Glomerular visceral epithelial cell (primary cell): ENCODE results near the gene CACNA1G.

Experiments used
- DNase-seq: peaks from one replicate; pipeline ENCODE4 v3.0.0-alpha.2; 2016; ENCODE audit errors: extremely low spot score

Gene CACNA1G

GRCh38 chr17:50588391-50589049, 28.0 kb downstream of the CACNA1G start:
- no peak for DNase-seq

DNA sequence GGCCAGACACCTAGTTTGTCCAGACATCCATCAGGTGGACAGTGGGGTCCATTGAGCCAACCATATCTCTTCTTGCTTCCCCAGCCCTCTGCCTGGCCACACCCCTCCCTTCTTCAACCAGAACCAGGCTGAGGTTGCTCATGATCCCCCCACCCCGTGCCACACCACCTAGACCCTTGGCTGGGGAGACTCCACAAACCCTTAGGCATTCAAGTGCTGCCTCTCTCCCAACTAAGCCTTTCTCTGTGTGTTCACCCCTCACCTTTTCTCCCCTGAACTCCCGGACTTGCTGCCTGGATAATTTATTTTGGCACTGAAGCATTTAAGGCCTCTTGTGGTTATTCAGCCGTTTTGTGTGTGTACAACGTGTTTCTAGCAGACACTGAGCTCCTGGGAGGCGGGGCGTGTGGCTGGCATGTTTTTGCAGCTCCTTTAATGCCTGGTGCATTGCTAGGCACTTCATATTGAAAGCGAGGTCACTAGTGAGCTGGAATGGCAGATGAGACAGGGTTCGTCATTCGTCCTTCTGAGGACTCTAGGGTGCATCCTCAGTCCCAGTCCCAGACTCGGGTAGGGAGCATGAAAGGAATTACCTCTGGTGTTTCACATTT, 28.7 kb downstream of the CACNA1G start:
- no peak for DNase-seq

DNA sequence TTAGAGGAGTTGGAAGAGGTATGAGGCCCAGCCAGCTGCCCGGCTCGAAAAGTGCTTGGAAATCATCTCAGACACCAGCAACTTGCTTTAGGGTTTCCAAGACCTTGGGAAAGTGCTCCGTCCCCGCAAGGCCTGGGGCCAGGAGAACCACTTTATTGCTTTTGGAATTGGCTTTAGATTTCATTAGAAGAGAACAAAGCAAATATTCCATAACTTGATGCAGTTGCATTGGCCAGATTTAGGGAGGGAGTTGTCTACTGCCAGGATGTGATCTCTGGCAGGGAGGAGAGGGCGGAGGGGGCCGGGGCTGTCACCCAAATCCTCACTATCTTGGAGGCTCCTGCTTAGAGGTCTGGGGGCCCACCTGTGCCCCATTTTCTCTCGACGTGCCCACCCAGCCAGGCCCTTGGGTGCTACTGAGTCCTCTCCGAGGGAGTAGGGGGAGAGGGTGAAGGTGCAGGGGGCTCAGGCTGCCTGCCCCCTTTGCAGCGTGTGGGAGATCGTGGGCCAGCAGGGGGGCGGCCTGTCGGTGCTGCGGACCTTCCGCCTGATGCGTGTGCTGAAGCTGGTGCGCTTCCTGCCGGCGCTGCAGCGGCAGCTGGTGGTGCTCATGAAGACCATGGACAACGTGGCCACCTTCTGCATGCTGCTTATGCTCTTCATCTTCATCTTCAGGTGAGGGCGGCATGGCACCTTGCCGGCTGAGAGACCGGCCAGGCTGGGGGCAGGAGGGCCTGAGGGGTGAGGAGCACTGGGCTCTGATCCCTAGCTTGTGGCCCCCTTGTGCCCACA, 30.6 kb downstream of the CACNA1G start:
- DNase-seq: no peak

GRCh38 chr17:50593321-50593720, 32.8 kb downstream of the CACNA1G start:
- no peak for DNase-seq

- no peak for DNase-seq
Observed at GRCh38 chr17:50594128-50594823, 33.8 kb downstream of the CACNA1G start.

DNA sequence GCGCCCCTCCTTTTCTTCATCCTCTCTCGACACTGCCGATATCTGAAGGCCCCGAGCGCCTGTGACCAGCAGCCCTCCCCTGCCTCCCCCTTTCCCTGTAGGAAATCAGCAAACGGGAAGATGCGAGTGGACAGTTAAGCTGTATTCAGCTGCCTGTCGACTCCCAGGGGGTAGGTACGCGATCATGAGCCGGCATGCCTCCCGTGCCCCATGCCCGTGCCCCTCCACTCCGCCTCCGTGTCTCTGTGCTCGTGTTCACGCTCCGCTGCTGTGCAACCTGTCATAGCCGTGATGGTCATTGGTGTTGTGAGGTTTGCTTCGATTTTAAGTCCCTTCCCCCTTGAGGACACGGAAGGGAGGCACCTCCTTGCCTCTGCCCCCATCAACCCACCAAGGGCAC, 34.4 kb downstream of the CACNA1G start:
- no peak for DNase-seq

GRCh38 chr17:50596191-50597037, 35.9 kb downstream of the CACNA1G start:
- DNase-seq: no peak

- no peak for DNase-seq
Observed at GRCh38 chr17:50598487-50598886, 38.0 kb downstream of the CACNA1G start.

DNA sequence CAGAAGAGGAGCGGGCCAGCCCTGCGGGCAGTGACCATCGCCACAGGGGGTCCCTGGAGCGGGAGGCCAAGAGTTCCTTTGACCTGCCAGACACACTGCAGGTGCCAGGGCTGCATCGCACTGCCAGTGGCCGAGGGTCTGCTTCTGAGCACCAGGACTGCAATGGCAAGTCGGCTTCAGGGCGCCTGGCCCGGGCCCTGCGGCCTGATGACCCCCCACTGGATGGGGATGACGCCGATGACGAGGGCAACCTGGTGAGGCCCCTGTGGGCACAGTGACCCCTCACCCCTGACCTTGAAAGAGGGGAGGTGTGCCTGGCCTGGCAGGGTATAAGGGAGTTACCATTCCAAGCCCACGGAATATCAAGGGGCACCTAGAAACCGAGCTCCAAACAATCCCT, 39.1 kb downstream of the CACNA1G start:
- DNase-seq: no peak

DNA sequence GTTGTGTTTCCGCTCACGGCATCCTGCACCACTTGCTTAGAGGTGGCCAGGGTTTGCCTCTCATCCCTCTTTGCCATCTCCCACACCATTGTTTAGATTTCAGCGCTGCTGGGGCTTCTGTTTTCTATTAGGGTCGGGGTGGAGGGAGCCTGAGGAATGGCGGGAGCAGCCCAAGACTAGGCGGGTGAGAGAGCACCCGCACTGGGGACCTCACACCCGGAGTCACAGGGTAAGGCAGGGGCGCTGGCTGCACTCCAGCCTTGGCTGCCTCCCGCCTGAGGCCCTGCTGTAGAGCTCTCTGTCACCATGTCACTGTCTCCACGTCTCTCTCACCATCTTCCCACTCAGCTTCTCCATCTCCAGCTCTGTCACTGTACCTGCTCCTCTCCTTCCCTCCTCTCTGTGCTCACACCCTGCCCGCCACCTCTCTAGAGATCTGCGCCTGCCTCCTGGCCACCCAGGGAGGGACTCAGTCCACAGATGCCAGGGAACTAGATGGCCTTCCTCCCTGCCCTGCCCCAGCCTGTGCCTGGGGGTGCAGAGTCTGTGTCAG, 41.4 kb downstream of the CACNA1G start:
- no peak for DNase-seq

- DNase-seq: no peak
Observed at GRCh38 chr17:50602836-50603235, 42.3 kb downstream of the CACNA1G start.

DNA sequence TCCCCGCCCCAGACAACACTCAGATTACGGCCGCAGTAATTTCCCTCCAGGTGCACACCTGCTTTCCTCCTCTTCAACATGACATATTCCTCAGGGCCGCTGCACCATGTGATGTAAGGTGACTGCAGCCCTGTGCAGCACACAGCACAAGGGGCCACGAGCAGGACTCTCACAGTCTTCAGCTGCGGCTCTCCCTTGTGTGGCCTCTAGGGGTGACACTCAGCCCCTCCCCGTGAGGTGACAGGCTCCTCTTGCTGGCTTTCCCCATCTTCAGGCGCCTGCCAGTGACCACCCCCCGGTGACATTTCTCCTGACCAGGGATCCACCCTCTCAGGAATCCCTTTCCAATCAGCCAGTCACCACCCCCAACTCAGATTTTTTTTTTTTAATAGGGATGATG, 42.8 kb downstream of the CACNA1G start:
- no peak for DNase-seq

DNA sequence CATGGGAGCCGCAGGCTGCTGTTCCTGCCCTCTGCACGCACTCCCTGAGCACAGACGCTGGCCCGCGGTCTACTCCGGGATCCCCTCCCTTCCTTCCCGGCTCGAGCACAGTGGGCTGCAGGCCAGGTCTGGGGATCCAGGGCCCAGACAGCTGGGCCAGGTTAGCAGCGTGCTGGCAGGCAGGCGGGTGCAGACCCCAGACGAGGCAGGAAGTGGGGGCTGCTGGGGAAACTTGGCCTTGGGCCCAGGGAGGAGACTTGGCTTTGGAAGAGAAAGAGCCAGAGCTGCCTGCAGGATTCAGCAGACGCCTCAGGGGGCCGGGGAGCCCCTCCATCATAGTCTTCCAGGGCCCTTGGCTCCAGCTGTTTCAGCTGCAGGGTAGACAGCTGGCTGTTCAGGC, 44.0 kb downstream of the CACNA1G start:
- DNase-seq: no peak

GRCh38 chr17:50605429-50605828, 44.9 kb downstream of the CACNA1G start:
- no peak for DNase-seq

DNA sequence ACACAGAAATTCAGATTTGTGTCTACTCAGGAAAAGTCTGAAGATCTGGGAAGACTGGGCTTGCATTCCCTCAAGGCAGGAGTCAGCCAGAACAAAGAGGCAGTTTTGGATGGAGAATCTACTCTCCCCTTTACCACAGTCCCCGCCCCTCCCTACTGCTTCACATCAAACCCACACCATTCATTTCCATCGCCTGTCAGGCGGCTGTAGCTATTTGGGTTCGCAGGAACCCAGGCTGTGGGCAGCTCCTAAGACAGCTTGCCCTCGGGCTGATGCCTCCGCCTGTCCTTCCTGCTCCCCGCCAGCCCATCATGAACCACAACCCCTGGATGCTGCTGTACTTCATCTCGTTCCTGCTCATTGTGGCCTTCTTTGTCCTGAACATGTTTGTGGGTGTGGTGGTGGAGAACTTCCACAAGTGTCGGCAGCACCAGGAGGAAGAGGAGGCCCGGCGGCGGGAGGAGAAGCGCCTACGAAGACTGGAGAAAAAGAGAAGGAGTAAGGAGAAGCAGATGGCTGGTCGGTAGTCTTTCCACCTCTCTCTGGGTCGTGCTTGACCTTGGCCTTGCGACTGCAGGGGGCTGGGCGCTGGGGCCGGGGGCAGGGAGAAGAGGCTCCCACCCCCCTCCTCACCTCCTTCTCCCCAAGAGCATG, 47.1 kb downstream of the CACNA1G start:
- DNase-seq: no peak

DNA sequence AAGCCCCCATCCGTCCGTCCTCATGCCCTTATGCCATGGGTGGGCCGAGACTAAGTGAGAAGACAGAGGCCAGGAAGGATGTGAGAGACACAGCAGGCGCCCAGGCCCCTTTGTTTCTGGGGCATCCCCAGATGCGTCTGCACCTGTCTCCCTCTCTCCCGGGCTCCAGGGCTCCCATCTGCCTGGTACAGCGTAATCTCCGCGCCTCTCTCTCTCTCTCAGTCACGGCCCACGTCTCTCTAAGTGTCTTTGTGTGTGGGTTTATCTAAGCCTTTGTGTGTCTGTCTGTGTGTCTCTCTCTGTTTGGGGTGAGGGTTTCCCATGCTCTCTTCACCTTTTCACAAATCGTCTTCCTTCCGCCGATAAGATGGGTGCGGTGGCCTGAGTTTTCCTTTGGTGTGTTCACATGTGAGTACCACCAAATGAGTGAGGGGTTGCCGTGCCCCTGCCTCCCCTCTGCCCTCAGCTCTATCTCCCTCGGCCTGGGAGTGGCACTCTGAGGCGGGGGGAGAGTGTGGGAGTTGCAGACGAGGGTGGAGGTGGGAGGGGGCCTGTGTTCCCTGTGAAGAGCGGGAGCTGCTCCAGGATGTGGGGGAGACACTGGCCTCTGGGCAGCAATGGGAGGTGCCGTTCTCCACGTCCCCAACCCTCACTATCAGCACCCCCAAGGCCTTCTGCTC, 48.3 kb downstream of the CACNA1G start:
- no peak for DNase-seq

DNA sequence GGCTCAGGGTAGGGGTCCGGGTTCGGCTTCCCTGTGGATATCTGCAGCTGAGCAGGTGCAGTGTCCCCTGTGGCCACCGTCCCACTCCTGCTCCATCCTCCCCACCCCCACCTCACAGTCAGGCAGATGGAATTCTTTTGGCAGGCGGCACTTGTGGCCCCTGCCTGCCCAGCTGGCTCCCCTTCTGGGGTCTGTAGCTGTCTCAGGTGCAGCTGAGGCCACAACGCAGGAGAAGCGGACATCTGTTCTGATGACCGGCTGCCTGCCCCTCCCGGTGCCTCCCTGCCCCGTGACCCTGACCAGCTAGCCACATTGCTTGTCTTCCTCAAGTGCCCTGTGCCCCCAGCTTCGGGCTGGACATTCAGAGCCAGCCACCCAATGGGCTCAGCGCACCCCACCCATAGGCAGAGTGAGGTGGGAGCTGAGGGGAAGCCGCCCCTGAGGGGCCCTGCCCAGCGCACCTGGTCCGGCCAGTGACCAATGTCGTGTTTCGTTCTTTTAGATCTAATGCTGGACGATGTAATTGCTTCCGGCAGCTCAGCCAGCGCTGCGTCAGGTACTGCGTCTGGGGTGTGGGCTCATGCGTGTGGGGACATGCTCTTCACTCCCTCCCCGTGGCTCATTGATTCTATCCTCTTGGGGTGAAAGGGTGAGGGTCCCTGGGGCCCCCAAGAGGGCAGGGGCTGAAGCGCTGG, 49.0 kb downstream of the CACNA1G start:
- no peak for DNase-seq

DNA sequence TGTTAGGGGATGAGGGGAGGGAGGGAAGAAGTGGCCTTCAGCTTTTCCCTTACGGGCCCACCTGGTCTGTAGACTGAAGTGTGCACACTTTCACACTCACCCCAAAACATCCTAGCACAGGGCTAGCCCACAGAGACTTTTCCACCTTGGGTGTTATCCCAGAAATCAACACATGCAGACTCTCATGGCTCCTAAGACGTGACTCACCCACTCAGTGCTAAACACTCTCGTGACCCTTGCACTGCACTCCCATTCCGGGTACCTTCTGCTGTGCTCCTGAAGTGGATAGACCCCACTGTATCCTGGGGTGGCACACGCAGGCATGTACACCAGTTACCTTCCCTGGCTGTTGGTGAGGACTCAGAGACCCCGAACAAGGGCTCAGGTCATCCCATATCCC, 51.1 kb downstream of the CACNA1G start:
- no peak for DNase-seq

GRCh38 chr17:50612281-50612680, 51.8 kb downstream of the CACNA1G start:
- no peak for DNase-seq
